Measurements from ENCODE around the gene RNH1. TPM values are rescaled to one million over a fixed set of nuclear protein-coding genes. Genes with fewer than 3 reads are reported as not detected.

The RNH1 gene
- total and polyA plus RNA-seq, 10 of the 15 experiments (the other 5 are each of a cell fraction or from before 2014, with no cell fraction given), result 2.3 to 162 (median 72.1) TPM

- in situ Hi-C loops (cut with MboI), result no loop called here
- no peaks in the 10 kb centered on the region; a peak in 1 of 4 replicates for H3K36me3 ChIP-seq (ENCODE audit: control insufficient read depth in 2 of 2, insufficient read depth in 2 of 2, low read length in 1 of 2)
- intact Hi-C loops (cut with micrococcal nuclease; ENCODE audit: unreplicated experiment), result no loop called here
- BruUV-seq (replicated peaks), result no TSS peak
- no peak overlapping the region for H2AFZ ChIP-seq (ENCODE audit: control insufficient read depth, low read depth, low read length)
- no peak overlapping the region for H3K4me2 ChIP-seq (ENCODE audit: control insufficient read depth, insufficient read depth)
- H3K9ac ChIP-seq (ENCODE audit: control insufficient read depth, insufficient read depth, low read length), result no peak overlapping the region
- H4K20me1 ChIP-seq (ENCODE audit: control insufficient read depth, insufficient read depth), result no peaks in the 10 kb centered on the region
- H3K27ac ChIP-seq (ENCODE audit: control insufficient read depth, insufficient read depth), result no peak overlapping the region
- no peaks in the 10 kb centered on the region for H3K79me2 ChIP-seq (ENCODE audit: control insufficient read depth, insufficient read depth, low read length)
- ATAC-seq (no peak), FAIRE-seq (no peak), DNase-seq (ENCODE audit: low read depth, low spot score) (no peak)
- CTCF ChIA-PET, result no interaction called here
- POLR2A ChIA-PET, result no interaction called here
- no peaks in the 10 kb centered on the region for H3K27me3 ChIP-seq (replicated peaks in 1 of 2; ENCODE audit: control insufficient read depth in 2 of 2, insufficient read depth in 2 of 2, low read length in 1 of 2)
- H3K9me3 ChIP-seq (replicated peaks; ENCODE audit: control insufficient read depth, insufficient read depth, low read length), result no peaks in the 10 kb centered on the region
- TF ChIP-seq TCF3 (IDR thresholded peaks at IDR 0.05; ENCODE audit: borderline replicate concordance, insufficient read depth, low read depth, low read length) (no peak), SPI1 (IDR thresholded peaks at IDR 0.05; ENCODE audit: borderline replicate concordance, insufficient read depth, low read depth, low read length) (no peak), NFYB (IDR thresholded peaks at IDR 0.05; ENCODE audit: insufficient read depth, low read depth, low read length) (no peak), ZNF274 (IDR thresholded peaks at IDR 0.05; ENCODE audit: insufficient read depth, insufficient read length) (no peak), GABPA (IDR thresholded peaks at IDR 0.05; ENCODE audit: low read depth) (no peak), ZNF384 (IDR thresholded peaks at IDR 0.05; ENCODE audit: borderline replicate concordance, low read depth, low read length) (no peak), MTA2 (IDR thresholded peaks at IDR 0.05; ENCODE audit: low read depth) (no peak), MYB (IDR thresholded peaks at IDR 0.05; ENCODE audit: borderline replicate concordance, low read depth, low read length) (no peak)
- 92% methylated on average over 28 of the region's 28 CpGs for WGBS (ENCODE audit: insufficient coverage, insufficient replicate concordance, low lambda C conversion rate, missing lambda C conversion rate)
- RAD21 ChIA-PET (ENCODE audit: unreplicated experiment), result no interaction called here
- no peaks in the 10 kb centered on the region for H3K4me1 ChIP-seq (ENCODE audit: control insufficient read depth, insufficient read depth, low read length)
- H3K4me3 ChIP-seq, result no peak overlapping the region
- SMC1A ChIA-PET (ENCODE audit: uncharacterized antibody, unreplicated experiment), result no interaction called here
Measured at GRCh38 chr11:472816-473215, 34.2 kb downstream of the RNH1 start.

GRCh38 chr11:472272-472671 is 34.8 kb downstream of the RNH1 start:
- in situ Hi-C loops (cut with MboI), result no loop called here
- SMC1A ChIA-PET (ENCODE audit: uncharacterized antibody, unreplicated experiment), result no interaction called here
- no peak overlapping the region for H3K4me3 ChIP-seq
- FAIRE-seq, result no peak
- no peaks in the 10 kb centered on the region for H3K4me1 ChIP-seq (ENCODE audit: control insufficient read depth, insufficient read depth, low read length)
- intact Hi-C loops (cut with micrococcal nuclease; ENCODE audit: unreplicated experiment), result no loop called here
- H3K9ac ChIP-seq (ENCODE audit: control insufficient read depth, insufficient read depth, low read length), result no peak overlapping the region
- no peaks in the 10 kb centered on the region for H3K27me3 ChIP-seq (replicated peaks in 1 of 2; ENCODE audit: control insufficient read depth in 2 of 2, insufficient read depth in 2 of 2, low read length in 1 of 2)
- H2AFZ ChIP-seq (ENCODE audit: control insufficient read depth, low read depth, low read length), result no peak overlapping the region
- H3K36me3 ChIP-seq (ENCODE audit: control insufficient read depth in 2 of 2, insufficient read depth in 2 of 2, low read length in 1 of 2), result no peaks in the 10 kb centered on the region; a peak in 1 of 4 replicates
- CTCF ChIA-PET, result no interaction called here
- RAD21 ChIA-PET (ENCODE audit: unreplicated experiment), result no interaction called here
- no peaks in the 10 kb centered on the region for H3K9me3 ChIP-seq (replicated peaks; ENCODE audit: control insufficient read depth, insufficient read depth, low read length)
- DNase-seq (ENCODE audit: low read depth, low spot score), result no peak
- H3K4me2 ChIP-seq (ENCODE audit: control insufficient read depth, insufficient read depth), result no peak overlapping the region
- BruUV-seq (replicated peaks), result no TSS peak
- H4K20me1 ChIP-seq (ENCODE audit: control insufficient read depth, insufficient read depth), result no peaks in the 10 kb centered on the region
- H3K27ac ChIP-seq (ENCODE audit: control insufficient read depth, insufficient read depth), result no peak overlapping the region
- no peaks in the 10 kb centered on the region for H3K79me2 ChIP-seq (ENCODE audit: control insufficient read depth, insufficient read depth, low read length)
- no peak for ATAC-seq
- POLR2A ChIA-PET, result no interaction called here
- WGBS (ENCODE audit: insufficient coverage, insufficient replicate concordance, low lambda C conversion rate, missing lambda C conversion rate), result 90% methylated on average over 13 of the region's 13 CpGs
- TF ChIP-seq CUX1 (IDR thresholded peaks at IDR 0.05; ENCODE audit: insufficient replicate concordance, low read depth, low read length) (no peak), YY1 (IDR thresholded peaks at IDR 0.05; ENCODE audit: low read depth, low read length) (no peak), IKZF1 (conservative IDR thresholded peaks at IDR 0.05) (no peak), TBL1XR1 (IDR thresholded peaks at IDR 0.05; ENCODE audit: low read depth, low read length) (no peak), JUND (IDR thresholded peaks at IDR 0.05; ENCODE audit: low read depth, low read length) (no peak), NR2F1 (conservative IDR thresholded peaks at IDR 0.05) (no peak), KDM1A (IDR thresholded peaks at IDR 0.05; ENCODE audit: borderline replicate concordance) (no peak), BMI1 (IDR thresholded peaks at IDR 0.05; ENCODE audit: borderline replicate concordance) (no peak)
